DOHH2 (cell line): Measurements from ENCODE around the gene RRM2.

ENCODE experiments used
- CTCF ChIP-seq: fragments of 200-600 bp; sonication (generic); IDR thresholded peaks from one replicate; pipeline ENCODE4 v1.5.1; 2014; ENCODE audit warnings: antibody characterized with exemption, mild to moderate bottlenecking, low read depth, low read length; ENCODE audit not compliant: poor library complexity, severe bottlenecking
- EZH2phosphoT487 ChIP-seq: fragments of 200-600 bp; sonication (generic); IDR thresholded peaks from 2 replicates; pipeline ENCODE4 v1.6.1; 2017; ENCODE audit warnings: borderline replicate concordance, mild to moderate bottlenecking, antibody characterized with exemption, low read length, moderate library complexity, mixed read lengths

DNA sequence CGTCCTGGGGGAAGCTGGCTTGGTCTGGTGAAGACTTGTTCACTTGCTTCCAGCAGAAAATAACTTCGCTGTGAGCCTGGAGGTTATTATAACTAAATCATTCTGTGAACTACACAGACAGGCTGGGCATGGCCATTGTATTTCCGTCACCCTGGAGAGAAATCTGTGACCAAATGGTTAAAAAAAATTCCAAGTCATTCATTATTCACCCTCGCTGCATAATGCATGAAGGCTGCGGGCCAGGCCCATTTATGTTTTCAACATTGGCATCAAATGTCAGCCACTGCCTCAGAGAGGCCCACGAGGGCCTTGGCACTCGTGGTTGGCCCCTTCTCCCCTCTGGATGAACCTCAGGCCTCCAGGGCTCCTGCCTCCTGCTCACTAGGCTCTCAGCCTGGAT, 57.7 kb downstream of the RRM2 start:
- TF ChIP-seq CTCF, result no peak
- TF ChIP-seq EZH2phosphoT487, result no peak
